ENCODE measurements around the gene EGFL7.

Gene EGFL7

DNA sequence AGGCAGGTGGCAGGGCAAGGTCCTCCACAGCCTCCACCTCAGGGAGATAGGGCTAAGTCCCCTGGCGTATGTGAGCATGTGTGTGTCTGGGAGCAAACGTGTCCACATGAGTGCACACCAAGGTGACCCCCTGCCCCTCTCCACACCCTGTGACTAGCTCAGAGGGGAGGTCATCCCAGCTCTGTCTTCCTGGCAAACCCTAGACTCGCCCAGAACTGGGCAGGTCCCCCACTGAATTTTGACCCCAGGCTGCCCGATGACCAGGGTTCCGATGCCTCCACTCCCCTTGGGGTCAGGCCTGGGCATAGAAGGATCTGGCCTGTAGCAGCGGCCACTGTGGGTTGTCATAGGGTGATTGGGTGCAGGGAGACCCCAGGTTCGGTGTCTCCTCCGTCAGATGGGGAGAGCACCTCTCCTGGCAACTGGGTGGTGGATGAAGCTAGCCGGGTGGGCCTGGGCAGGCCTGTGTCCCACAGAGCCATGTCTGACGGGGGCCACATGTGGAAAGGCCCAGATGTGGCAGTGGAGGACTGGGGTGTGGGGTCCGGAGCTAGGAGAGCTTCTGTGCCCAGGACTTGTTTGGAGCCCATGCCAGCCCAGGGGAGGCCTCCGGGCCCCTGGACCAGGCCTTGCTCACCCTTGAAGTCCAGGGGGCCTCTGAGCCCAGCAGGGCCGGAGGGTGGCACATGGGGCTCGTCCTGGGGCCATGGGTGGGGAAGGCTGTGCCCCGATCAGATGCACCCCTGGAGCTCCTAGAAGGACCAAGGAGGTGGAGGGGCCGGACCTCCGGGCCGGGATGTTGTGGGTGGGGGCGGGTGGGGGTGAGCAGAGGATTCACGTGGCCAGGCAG, 55.9 kb downstream of the EGFL7 start:
- no peak for DNase-seq (ENCODE audit: low spot score)

- no peak for DNase-seq (ENCODE audit: low spot score)
These were observed 56.6 kb downstream of the EGFL7 start for GRCh38 chr9:136719195-136719880.

GRCh38 chr9:136720251-136720897, 57.7 kb downstream of the EGFL7 start:
- DNase-seq (ENCODE audit: low spot score), result no peak

- no peak for DNase-seq (ENCODE audit: low spot score)
These were observed 58.2 kb downstream of the EGFL7 start for GRCh38 chr9:136720898-136721338.

DNA sequence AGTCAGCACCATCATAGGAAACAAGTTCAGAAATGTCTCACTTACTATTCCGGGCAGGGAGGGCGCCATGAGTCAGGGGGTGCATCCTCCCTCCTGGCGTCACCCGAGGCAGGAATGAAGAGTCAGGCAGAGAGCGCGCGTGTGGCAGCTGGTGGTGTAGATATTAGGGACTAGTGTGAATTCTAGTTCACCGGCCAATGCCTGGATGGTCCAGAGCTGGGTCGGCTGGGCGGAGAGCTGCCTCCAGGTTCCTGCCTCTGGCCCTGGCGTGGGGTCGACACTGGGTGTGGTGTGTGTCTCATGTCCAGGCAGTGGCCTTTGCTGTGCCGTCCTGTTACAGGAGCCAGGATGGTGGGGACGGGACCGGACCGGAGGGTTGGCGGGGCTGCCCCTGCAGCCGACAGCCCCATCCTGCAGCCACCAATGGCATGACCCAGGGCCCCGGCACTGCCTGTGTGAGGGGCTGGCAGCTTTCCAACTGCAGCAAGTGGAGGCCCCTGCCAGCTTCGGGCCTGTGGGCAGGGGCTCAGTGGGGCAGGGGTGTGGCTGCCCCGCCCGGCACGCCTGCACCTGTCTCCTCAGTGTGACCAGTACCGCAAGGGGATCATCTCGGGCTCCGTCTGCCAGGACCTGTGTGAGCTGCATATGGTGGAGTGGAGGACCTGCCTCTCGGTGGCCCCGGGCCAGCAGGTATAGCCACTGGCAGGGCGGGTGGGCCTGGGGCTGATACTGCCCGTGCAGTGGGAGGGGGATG, 58.8 kb downstream of the EGFL7 start:
- DNase-seq (ENCODE audit: low spot score), result no peak

Measured in CD4-positive, alpha-beta T cell treated with Interleukin-6 at 100 ng/mL for 8 hours (primary cell).